NCI-H774 (cell line): Measurements from ENCODE around the gene LY86.

Experiments
- DNase-seq: peaks from one replicate; lab custom pipeline; 2025; lab: John Stamatoyannopoulos, UW

LY86 gene

GRCh38 chr6:6682225-6682624 lies 93.7 kb downstream of the LY86 start:
- no peak for DNase-seq

DNA sequence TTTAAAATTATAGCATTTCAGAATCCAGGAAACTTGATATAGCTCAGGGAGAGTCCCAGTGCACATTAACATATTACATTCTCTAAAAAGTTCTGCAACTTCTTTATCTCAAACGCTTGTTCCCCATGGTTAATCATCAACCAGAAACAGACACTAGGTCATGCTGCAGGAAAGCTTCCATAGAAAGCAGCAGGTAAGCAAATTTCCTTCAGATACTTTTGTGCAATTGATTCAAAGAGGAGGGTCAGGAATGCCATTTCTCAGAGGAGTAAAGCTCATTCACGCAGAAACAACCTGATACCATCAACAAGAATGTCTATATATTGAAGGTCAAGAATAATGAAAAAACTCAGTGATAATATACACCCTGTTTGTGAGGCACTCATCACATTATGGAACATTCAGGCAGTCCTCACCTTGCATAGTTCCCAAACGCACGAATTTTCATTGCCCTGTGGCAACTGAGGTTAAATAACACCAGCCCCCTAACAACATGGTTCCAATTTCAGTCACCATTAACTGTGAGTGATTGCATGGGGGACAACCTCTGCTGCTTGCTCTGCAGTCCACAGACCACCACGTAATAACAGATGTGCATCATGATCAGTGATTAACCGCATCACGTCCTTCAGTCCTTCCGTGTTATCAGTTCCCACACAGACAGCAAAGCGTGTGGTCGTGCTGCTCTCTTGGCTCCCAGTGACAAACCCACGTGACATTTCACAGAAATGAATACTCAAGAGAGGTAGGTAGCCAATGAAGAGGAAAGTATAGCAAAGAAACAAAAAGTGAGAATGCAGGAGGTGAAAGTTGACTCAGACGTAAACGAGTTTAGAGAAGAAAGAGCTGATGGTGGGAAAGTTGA lies 95.7 kb downstream of the LY86 start:
- no peak for DNase-seq

DNA sequence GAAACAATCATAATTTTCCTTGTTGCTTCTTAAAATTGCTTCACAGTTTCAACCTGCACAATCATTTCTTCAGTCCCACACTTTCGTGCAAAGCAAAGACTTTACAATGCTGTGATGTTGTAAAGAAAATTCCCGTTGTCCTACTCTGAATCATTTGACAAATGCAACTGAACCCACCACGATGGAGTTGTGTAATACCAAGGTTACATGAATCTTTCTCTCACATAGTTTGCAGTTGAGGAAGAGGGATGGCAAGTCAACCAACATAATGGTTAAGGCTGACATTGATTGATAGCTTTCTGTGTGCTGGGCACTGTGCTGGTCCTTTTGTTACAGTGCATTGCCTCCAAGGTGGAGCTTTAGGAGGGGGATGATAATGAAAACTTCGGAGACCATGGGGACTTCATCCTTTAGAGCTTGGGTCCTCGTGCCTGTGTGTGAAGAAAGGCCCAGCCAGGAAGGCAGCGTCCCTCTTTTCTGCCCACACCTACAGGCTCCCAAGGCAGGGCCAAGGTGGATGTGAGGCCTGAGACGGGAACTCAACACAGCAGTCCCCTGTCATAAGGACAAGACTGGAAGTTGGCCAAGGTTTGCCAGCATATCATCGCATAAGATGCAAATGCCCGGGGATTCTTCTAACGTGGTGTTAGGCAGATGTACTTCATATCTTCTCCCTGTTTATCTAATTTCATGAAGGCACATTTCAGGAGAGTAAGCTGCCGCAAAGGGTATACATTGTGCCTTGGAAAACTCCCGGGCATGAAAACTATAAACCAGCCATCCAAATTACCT lies 96.9 kb downstream of the LY86 start:
- DNase-seq: no peak

- no peak for DNase-seq
Measured at GRCh38 chr6:6686176-6686575, 97.7 kb downstream of the LY86 start.

GRCh38 chr6:6686748-6687601 lies 98.5 kb downstream of the LY86 start:
- peak; percentile 96 for DNase-seq

DNA sequence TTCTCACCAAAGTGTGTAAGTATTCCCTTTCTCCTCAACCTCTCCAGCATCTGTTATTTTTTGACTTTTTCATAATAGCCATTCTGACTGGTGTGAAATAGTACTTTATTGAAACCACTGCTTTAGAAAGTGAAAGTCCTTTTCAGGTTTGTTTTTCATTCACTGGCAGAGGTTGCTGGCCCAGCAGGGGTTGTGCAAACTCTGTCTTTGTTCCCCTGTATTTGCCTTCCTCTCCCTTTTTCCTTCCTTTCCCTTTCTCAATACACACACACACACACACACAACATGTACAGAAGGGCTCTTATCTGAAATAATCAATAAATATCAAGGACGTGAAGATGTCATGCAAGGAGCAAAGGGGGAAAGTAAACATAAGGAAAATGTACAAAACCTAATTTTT lies 99.8 kb downstream of the LY86 start:
- DNase-seq: peak; percentile 75

DNA sequence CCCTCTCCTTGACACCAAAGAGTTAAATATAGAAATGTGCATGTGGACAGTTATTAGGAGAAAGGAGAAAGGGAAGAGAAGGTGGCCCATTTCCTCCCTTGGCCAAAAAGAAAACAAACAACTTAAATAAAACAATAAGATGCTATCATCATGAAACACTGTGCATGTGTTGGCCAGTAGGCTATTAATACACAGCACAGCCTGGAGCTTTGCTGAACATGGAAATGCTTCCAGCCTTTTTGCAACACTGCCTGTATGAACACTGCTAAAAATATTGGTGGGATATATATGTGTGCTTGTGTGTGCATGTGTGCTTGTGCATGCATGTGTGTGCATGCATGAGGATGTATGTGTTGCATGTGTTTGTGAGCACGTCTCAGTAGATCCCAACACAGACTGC lies 100.4 kb downstream of the LY86 start:
- DNase-seq: no peak

GRCh38 chr6:6689400-6690143 lies 101.1 kb downstream of the LY86 start:
- DNase-seq: no peak

- DNase-seq: no peak
Measured at GRCh38 chr6:6690144-6690483, 101.6 kb downstream of the LY86 start.

DNA sequence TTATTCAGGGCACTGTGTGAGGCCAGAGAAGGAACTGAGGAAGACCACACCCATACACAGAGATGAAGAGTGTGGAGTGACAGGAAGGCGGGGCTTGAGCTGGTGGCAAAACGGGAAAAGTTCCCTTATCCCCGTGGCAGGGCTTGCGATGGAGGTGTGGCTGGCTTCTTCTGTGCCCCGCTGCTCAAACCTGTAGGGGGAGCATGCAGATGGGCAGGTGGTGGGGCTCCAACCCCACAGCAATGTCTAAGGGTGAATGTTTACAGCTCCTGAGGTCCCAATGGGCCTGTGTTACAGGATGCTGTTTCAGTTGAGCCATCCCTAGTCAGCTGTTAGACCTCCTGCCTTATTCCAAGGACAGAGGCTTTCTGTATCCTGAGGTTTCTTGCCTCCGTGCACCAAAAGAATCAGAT lies 105.9 kb downstream of the LY86 start:
- DNase-seq: no peak

- DNase-seq: no peak
Measured at GRCh38 chr6:6694825-6695624, 106.5 kb downstream of the LY86 start.

DNA sequence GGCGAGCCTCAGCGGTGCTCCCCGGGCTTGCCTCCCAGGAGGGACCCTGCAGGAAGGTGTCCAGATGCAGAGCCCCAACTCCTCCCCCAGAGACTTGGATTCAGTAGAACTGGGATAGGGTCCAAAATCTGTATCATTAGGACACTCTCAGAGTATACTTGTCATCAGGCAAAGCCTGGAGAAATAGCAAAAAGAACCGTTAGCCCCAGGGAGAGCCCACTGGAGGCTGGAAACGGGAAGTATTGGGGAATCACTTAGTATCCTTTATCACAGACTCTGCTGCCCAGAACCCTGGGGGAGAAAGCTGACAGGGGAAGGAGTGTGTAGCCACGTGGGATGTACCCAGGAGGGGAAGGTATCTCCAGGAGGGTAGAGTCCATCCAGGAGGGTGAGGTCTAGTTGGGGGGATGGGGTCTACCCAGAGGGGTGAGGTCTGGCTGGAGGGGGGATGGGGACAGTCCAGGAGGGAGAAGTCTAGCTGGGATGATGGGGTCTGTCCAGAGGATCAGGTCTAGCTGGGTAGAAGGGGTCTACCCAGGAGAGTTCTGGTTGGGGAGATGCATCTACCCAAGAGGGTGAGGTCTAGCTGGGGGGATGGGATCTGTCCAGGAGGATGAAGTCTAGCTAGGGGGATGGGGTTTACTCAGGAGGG lies 107.2 kb downstream of the LY86 start:
- DNase-seq: no peak

DNA sequence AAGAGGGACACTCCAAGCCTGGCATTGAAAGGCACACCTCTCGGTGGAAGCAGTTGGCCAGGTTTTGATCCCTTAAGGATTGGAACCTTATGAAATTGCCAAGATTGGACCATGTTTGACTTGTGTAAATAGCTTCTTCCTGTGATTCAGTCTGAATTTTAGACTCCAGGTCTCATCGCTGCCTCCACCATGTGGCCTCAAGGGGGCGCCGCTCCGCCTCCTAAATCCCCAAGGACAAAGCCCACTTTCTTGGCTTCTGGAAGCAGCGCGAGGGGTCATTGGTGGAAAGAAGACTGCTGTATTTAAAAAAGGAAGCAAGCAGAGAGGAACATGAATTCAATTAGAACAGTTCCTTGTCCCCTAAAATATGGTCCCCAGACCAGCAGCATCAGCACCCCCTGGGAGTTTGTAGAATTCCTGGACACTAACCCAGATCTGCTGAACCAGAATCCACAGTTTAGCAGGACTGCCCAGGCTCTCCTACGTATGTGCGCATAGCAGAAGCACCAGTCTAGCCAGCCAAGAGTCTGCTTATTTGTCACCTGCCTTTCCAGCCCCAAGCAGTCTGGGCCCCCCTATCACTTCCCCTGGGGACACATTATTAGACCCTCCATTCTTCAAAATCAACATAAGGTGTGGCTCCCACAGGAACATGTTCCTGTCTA lies 108.5 kb downstream of the LY86 start:
- DNase-seq: peak; percentile 63

GRCh38 chr6:6697620-6698019 lies 109.1 kb downstream of the LY86 start:
- DNase-seq: no peak

DNA sequence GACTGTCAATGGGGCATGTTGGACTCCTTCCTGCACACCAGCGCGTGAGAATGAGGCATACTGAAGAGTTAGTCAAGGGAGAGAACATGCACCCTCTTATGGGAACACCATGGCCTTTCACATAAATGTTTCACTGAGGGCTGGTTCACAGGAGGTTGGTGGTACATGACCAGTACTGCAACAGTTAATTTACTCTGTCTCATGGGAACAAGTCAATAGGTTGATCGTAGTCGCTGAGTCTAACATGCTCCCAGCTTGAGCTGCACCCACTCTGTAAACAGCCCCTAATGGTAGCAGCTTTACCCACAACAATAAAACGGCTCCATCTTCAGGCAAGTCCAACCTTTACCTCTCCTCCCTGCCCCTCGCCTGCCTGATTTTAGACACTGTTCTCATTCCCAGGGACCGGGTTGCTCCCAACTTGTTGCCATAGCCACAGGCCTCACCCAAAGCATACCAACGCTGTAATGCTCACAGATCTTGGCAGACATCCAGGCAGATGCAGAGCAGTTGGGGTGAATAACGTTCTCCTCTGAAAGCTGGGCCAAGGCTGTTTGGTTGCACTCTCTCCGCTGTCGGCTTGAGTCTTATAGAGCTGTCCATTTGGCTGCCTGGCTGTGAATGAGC lies 111.3 kb downstream of the LY86 start:
- DNase-seq: peak; percentile 65

GRCh38 chr6:6700407-6701270 lies 112.1 kb downstream of the LY86 start:
- DNase-seq: no peak

DNA sequence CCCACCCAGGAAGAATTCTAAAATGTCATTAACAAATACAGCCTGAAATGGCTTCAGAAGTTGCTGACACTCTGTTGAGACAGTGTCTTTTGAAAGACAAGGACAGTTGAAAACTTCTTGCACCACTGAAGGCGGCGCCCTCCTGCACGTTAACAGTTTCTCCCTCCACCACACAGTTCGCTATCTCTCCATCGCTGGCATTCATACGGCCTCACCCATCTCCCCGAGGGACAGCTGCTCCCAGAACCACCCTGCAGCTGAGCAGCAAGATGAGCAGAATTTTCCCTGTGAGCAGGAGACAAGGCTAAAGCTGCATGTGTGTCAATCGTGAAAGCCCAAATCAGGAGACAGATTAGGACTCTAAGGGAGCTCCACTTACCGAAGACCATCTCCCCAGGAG lies 113.3 kb downstream of the LY86 start:
- no peak for DNase-seq

- no peak for DNase-seq
Measured at GRCh38 chr6:6703699-6704098, 115.2 kb downstream of the LY86 start.
